T-cell (primary cell): ENCODE results near the gene ZNF688. TPM values are rescaled to one million over a fixed set of nuclear protein-coding genes. Genes with fewer than 3 reads are reported as not detected.

ENCODE experiments used
- ATAC-seq, 4 experiments: fragments of 200-7000 bp in 3 of 4; fragments of 150-1000 bp in 1 of 4; cut with Tn5 transposase; replicated peaks in 1 of 4; 1 replicate in 3 of 4; 2 replicates in 1 of 4; pipeline ENCODE4 v1.10.0; 2021; ENCODE audit warnings: moderate library complexity in 3 of 4, mild to moderate bottlenecking in 2 of 4, moderate number of reproducible peaks in 1 of 4
- CTCF ChIA-PET, 2 donors: fragments of 300-600 bp; sonication (Branson Sonifier 250); formaldehyde crosslinking; loops; one replicate each; lab custom pipeline; 2022; ENCODE audit warnings: antibody characterized with exemption in 2 of 2; lab: Charles Lee
- POLR2A ChIA-PET, 2 donors: fragments of 300-600 bp; sonication (Branson Sonifier 250); formaldehyde crosslinking; loops; one replicate each; lab custom pipeline; 2022; ENCODE audit warnings: antibody characterized with exemption in 2 of 2; lab: Charles Lee
- DNase-seq, 35 experiments: peaks; one replicate each; pipeline versions ENCODE4 v3.0.0 to v3.0.0-alpha.2; 2013 to 2023
- H3K27ac ChIP-seq: one replicate; pipeline ENCODE4 v1.5.1; 2013; ENCODE audit warnings: low read length
- H3K27me3 ChIP-seq, 2 experiments: replicated peaks in 1 of 2; 1 replicate in 1 of 2; 2 replicates in 1 of 2; pipeline versions ENCODE4 v1.6.1 to v1.7.0; 2013; ENCODE audit warnings: low read length in 1 of 2, mixed read lengths in 1 of 2; ENCODE audit not compliant: control insufficient read depth in 2 of 2, insufficient read depth in 2 of 2; ENCODE audit errors: extremely low read depth in 1 of 2
- H3K36me3 ChIP-seq, 2 donors: 1 replicate in 1 of 2; 2 replicates in 1 of 2; pipeline versions ENCODE4 v1.6.1 to v1.7.0; 2013; ENCODE audit warnings: low read length in 1 of 2; ENCODE audit not compliant: control insufficient read depth in 2 of 2, insufficient read depth in 1 of 2; ENCODE audit errors: extremely low read depth in 1 of 2
- H3K4me1 ChIP-seq, 2 experiments: 1 replicate in 1 of 2; 2 replicates in 1 of 2; pipeline versions ENCODE4 v1.6.1 to v1.7.0; 2013; ENCODE audit warnings: low read length in 2 of 2, mixed read lengths in 1 of 2; ENCODE audit not compliant: insufficient read depth in 2 of 2, control insufficient read depth in 1 of 2; ENCODE audit errors: extremely low read depth in 1 of 2
- H3K4me3 ChIP-seq, 2 donors: 1 replicate in 1 of 2; 2 replicates in 1 of 2; pipeline versions ENCODE4 v1.5.1 to v1.7.0; 2013; ENCODE audit warnings: mild to moderate bottlenecking in 2 of 2, low read length in 1 of 2, moderate library complexity in 1 of 2; ENCODE audit not compliant: control insufficient read depth in 1 of 2; ENCODE audit errors: extremely low read depth in 1 of 2
- H3K9me3 ChIP-seq: 2 replicates; pipeline ENCODE4 v1.7.0; 2013
- H3K27ac Mint-ChIP-seq, 2 donors: one replicate each; pipeline ENCODE4 v1.8.0; 2020 to 2021; ENCODE audit warnings: mild to moderate bottlenecking in 2 of 2, mixed read lengths in 2 of 2
- H3K27me3 Mint-ChIP-seq, 2 donors: one replicate each; pipeline ENCODE4 v1.8.0; 2021 to 2022; ENCODE audit warnings: mixed read lengths in 2 of 2
- H3K36me3 Mint-ChIP-seq: one replicate; pipeline ENCODE4 v1.8.0; 2021; ENCODE audit warnings: mixed read lengths
- H3K4me1 Mint-ChIP-seq, 3 donors: one replicate each; pipeline ENCODE4 v1.8.0; 2020 to 2022; ENCODE audit warnings: mixed read lengths in 3 of 3, mild to moderate bottlenecking in 1 of 3
- H3K4me3 Mint-ChIP-seq, 3 donors: one replicate each; pipeline ENCODE4 v1.8.0; 2020 to 2022; ENCODE audit warnings: mild to moderate bottlenecking in 3 of 3, mixed read lengths in 3 of 3, moderate library complexity in 3 of 3
- H3K9me3 Mint-ChIP-seq, 3 donors: one replicate each; pipeline ENCODE4 v1.8.0; 2020 to 2022; ENCODE audit warnings: mixed read lengths in 3 of 3
- WGBS: methylation state at CpG from one replicate; pipeline ENCODE4 v1.1.5; 2013; ENCODE audit warnings: missing lambda C conversion rate; ENCODE audit not compliant: insufficient coverage; 5-methylcytosine and 5-hydroxymethylcytosine counted together
- total RNA-seq, 35 experiments: library from RNA in 6 of 35; stranded (reverse) in 6 of 35; fragments of 120-200 nt in 1 of 35; gene quantifications; one replicate each; pipeline versions ENCODE4 v1.2.1 to v1.2.4 and lab custom pipeline; 2013 to 2026

ZNF688 gene
- total RNA-seq, 5 donors from 2014 or later (not counting 1 experiment from before 2014, with no cell fraction given), result 11.9 to 25.9 (median 20.7) TPM

- WGBS, result under 1% methylated on average over 58 of the region's 63 CpGs
- H3K4me1 Mint-ChIP-seq, result peaks cover 17 to 27% (median 21%) of the 10 kb centered on the region in 3 donors
Measured at GRCh38 chr16:30609926-30610839, 38.7 kb upstream of the ZNF688 start, which contains the start of gene ZNF689. ZNF689 (minus strand) TSS chr16:30610389; CDS start chr16:30610041, 348 bp downstream.

GRCh38 chr16:30609002-30609925 is 37.8 kb upstream of the ZNF688 start:
- Histone ChIP-seq H3K4me1 (peaks cover 3 to 21% of the 10 kb centered on the region in 2 experiments), H3K27me3 (no peaks in the 10 kb centered on the region), H3K27ac (peak overlapping the region; percentile 92), H3K9me3 (no peaks in the 10 kb centered on the region), H3K36me3 (peaks cover 9 to 25% of the 10 kb centered on the region in 2 donors), H3K4me3 (peak overlapping the region; percentile 71 to 89)
- Mint-ChIP-seq H3K27me3 (no peaks in the 10 kb centered on the region), H3K36me3 (peaks cover 15% of the 10 kb centered on the region), H3K27ac (peak overlapping the region; percentile 81 to 98), H3K9me3 (no peaks in the 10 kb centered on the region), H3K4me3 (peak overlapping the region; percentile 85 to 94 (median 92)), H3K4me1 (peaks cover 17 to 27% (median 21%) of the 10 kb centered on the region in 3 donors)
- ChIA-PET CTCF (interaction anchor here in 1 of 2 donors (0.6 to 1.4 kb wide), 5 partner anchors 37 to 179 kb away, joined by 3 to 7 read pairs (median 3); partner anchors contain the start of genes DCTPP1 and PRR14), POLR2A (interaction anchor here in 1 of 2 donors (1.2 kb wide), 1 partner anchor 37 kb away, joined by 6 read pairs; the partner anchor contains the start of gene ZNF688)
- DNase-seq (peak in 25 of 35 experiments; percentile 1 to 53 (median 30)), ATAC-seq (peak; percentile 30 to 70 (median 60))
- WGBS, result 9% methylated on average over 31 of the region's 40 CpGs

More at GRCh38 chr16:30609926-30610839, 38.7 kb upstream of the ZNF688 start, which contains the start of gene ZNF689:
- Mint-ChIP-seq H3K9me3 (no peaks in the 10 kb centered on the region), H3K4me3 (peak within 1 kb of the TSS; percentile 85 to 94 (median 92)), H3K27ac (peak within 1 kb of the TSS; percentile 95 to 98), H3K36me3 (peaks cover 8% of the 10 kb centered on the region), H3K27me3 (no peaks in the 10 kb centered on the region)
- POLR2A ChIA-PET, result interaction anchor here in 1 of 2 donors (1.2 kb wide), 1 partner anchor 38 kb away, joined by 6 read pairs; the partner anchor contains the start of gene ZNF688
- CTCF ChIA-PET, result interaction anchor here in 1 of 2 donors (0.5 to 1.4 kb wide), 9 partner anchors 10 to 180 kb away, joined by 3 to 7 read pairs (median 3); partner anchors contain the start of genes DCTPP1 and PRR14
- DNase-seq (peak; percentile 76 to 97 (median 91)), ATAC-seq (peak; percentile 85 to 91 (median 86))
- Histone ChIP-seq H3K9me3 (no peaks in the 10 kb centered on the region), H3K4me1 (peaks cover 3 to 22% of the 10 kb centered on the region in 2 experiments), H3K4me3 (peak within 1 kb of the TSS; percentile 71 to 89), H3K36me3 (peaks cover 9 to 16% of the 10 kb centered on the region in 2 donors), H3K27me3 (no peaks in the 10 kb centered on the region), H3K27ac (peak within 1 kb of the TSS; percentile 92)

DNA sequence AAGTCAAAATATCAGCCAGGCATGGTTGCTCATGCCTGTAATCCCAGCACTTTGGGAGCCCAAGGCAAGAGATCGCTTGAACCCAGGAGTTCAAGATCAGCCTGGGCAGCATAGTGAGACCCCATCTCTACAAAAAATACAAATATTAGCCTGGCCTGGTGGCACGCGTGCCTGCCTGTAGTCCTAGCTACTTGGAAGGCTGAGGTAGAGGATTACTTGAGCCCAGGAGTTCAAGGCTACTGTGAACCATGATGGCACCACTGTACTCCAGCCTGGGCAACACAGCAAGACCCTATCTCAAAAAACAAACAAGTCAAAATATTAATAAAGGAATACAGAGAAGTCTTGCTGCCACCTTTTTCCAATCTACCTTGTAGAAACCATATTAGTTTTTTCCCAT is 34.5 kb upstream of the ZNF688 start:
- no peaks in the 10 kb centered on the region for H3K9me3 Mint-ChIP-seq
- ATAC-seq (no peak), DNase-seq (no peak)
- H3K27me3 Mint-ChIP-seq, result no peaks in the 10 kb centered on the region
- no peak overlapping the region for H3K4me3 Mint-ChIP-seq
- Histone ChIP-seq H3K27ac (no peak overlapping the region), H3K9me3 (no peaks in the 10 kb centered on the region), H3K36me3 (peaks cover 9 to 47% of the 10 kb centered on the region in 2 donors), H3K27me3 (no peaks in the 10 kb centered on the region), H3K4me1 (peaks cover 3 to 21% of the 10 kb centered on the region in 2 experiments), H3K4me3 (no peak overlapping the region)
- peaks cover 24% of the 10 kb centered on the region for H3K36me3 Mint-ChIP-seq
- WGBS, result 100% methylated on average over 1 of the region's 3 CpGs
- POLR2A ChIA-PET, result interaction anchor here in 1 of 2 donors (0.7 kb wide), 1 partner anchor 13 kb away, joined by 6 read pairs; no protein-coding TSS in a partner anchor
- no peak overlapping the region for H3K27ac Mint-ChIP-seq
- peaks cover 17 to 27% (median 21%) of the 10 kb centered on the region in 3 donors for H3K4me1 Mint-ChIP-seq
- CTCF ChIA-PET, result interaction anchor here in 1 of 2 donors (1.1 kb wide), 1 partner anchor 10 kb away, joined by 3 read pairs; no protein-coding TSS in a partner anchor

DNA sequence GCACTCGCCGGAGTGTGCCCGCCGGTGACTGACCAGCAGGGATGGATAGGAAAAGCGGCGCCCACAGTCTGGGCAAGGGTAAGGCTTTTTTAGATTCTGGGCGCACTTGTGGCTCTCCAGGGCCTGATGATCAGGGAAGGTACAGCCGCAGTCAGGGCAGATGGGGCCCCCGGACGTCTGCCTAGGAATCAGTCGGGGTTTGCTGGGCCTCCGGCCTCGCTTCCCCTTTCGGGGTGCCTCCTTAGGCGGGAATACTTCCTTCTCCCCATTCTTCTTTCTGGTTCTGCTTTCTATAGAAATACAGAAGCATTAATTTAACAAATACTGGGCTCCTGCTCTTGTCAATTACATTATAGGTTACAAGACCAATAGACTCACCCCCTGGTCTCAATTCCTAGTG is 33.6 kb upstream of the ZNF688 start:
- Mint-ChIP-seq H3K4me3 (no peak overlapping the region), H3K27me3 (no peaks in the 10 kb centered on the region), H3K36me3 (peaks cover 24% of the 10 kb centered on the region), H3K9me3 (no peaks in the 10 kb centered on the region), H3K4me1 (peaks cover 12 to 22% (median 21%) of the 10 kb centered on the region in 3 donors), H3K27ac (no peak overlapping the region)
- POLR2A ChIA-PET, result interaction anchor here in 1 of 2 donors (0.7 kb wide), 1 partner anchor 12 kb away, joined by 6 read pairs; no protein-coding TSS in a partner anchor
- ATAC-seq (no peak), DNase-seq (no peak)
- Histone ChIP-seq H3K27me3 (no peaks in the 10 kb centered on the region), H3K27ac (no peak overlapping the region), H3K4me1 (peaks cover 0 to 14% of the 10 kb centered on the region in 2 experiments), H3K4me3 (no peak overlapping the region), H3K36me3 (peaks cover 9 to 47% of the 10 kb centered on the region in 2 donors), H3K9me3 (no peaks in the 10 kb centered on the region)
- 99% methylated on average over 11 of the region's 15 CpGs for WGBS
- CTCF ChIA-PET, result no interaction called here

GRCh38 chr16:30604316-30604947 is 32.9 kb upstream of the ZNF688 start:
- H3K27ac ChIP-seq, result no peak overlapping the region
- H3K9me3 ChIP-seq, result no peaks in the 10 kb centered on the region
- Mint-ChIP-seq H3K27ac (no peak overlapping the region), H3K9me3 (no peaks in the 10 kb centered on the region), H3K4me3 (no peak overlapping the region), H3K4me1 (peaks cover 10 to 21% (median 20%) of the 10 kb centered on the region in 3 donors), H3K36me3 (peaks cover 24% of the 10 kb centered on the region), H3K27me3 (no peaks in the 10 kb centered on the region)
- ChIA-PET POLR2A (interaction anchor here in 1 of 2 donors (0.5 kb wide), 1 partner anchor 129 kb away, joined by 3 read pairs; no protein-coding TSS in a partner anchor), CTCF (no interaction called here)
- H3K27me3 ChIP-seq, result no peaks in the 10 kb centered on the region
- peaks cover 9 to 47% of the 10 kb centered on the region in 2 donors for H3K36me3 ChIP-seq
- no peak for ATAC-seq
- DNase-seq, result no peak
- peaks cover 0 to 11% of the 10 kb centered on the region in 2 experiments for H3K4me1 ChIP-seq
- no peak overlapping the region for H3K4me3 ChIP-seq
- WGBS, result 96% methylated on average over 35 of the region's 49 CpGs
